MM.1S (cell line): ENCODE results near the gene DSTN.

Experiments used
- DNase-seq: peaks from one replicate; pipeline ENCODE4 v3.0.0-alpha.2; 2015
- H2AFZ ChIP-seq: fragments of 300-600 bp; sonication (generic); 2 replicates; pipeline ENCODE4 v1.6.0; 2016; ENCODE audit warnings: antibody characterized with exemption, low read length
- H3F3A ChIP-seq: fragments of 300-600 bp; sonication (generic); 2 replicates; pipeline ENCODE4 v1.6.1; 2016; ENCODE audit warnings: mild to moderate bottlenecking, antibody characterized with exemption, low read length, moderate library complexity, mixed read lengths; ENCODE audit not compliant: insufficient read depth
- H3K27ac ChIP-seq: fragments of 300-600 bp; sonication (generic); 2 replicates; pipeline ENCODE4 v1.5.1; 2016; ENCODE audit warnings: mild to moderate bottlenecking, low read length
- H3K27me3 ChIP-seq: fragments of 300-600 bp; sonication (generic); replicated peaks from 2 replicates; pipeline ENCODE4 v1.6.0; 2016; ENCODE audit warnings: low read length; ENCODE audit not compliant: insufficient read depth
- H3K36me3 ChIP-seq: fragments of 300-600 bp; sonication (generic); replicated peaks from 2 replicates; pipeline ENCODE4 v1.6.1; 2016; ENCODE audit warnings: mild to moderate bottlenecking, low read length, mixed read lengths; ENCODE audit not compliant: insufficient read depth
- H3K4me1 ChIP-seq: fragments of 300-600 bp; sonication (generic); 2 replicates; pipeline ENCODE4 v1.6.1; 2016; ENCODE audit warnings: low read length, mixed read lengths
- H3K4me2 ChIP-seq: fragments of 300-600 bp; sonication (generic); 2 replicates; pipeline ENCODE4 v1.6.0; 2016; ENCODE audit warnings: low read depth, low read length
- H3K4me3 ChIP-seq: fragments of 300-600 bp; sonication (generic); 2 replicates; pipeline ENCODE4 v1.5.1; 2016; ENCODE audit warnings: low read length, mixed read lengths
- H3K79me2 ChIP-seq: fragments of 300-600 bp; sonication (generic); 2 replicates; pipeline ENCODE4 v1.6.1; 2016; ENCODE audit warnings: mixed run types, low read length, mixed read lengths
- H3K9ac ChIP-seq: fragments of 300-600 bp; sonication (generic); 2 replicates; pipeline ENCODE4 v1.6.1; 2016; ENCODE audit warnings: low read length, mixed read lengths
- H3K9me2 ChIP-seq: fragments of 300-600 bp; sonication (generic); replicated peaks from 2 replicates; pipeline ENCODE4 v1.6.1; 2016; ENCODE audit warnings: mild to moderate bottlenecking, low read length, mixed read lengths; ENCODE audit not compliant: insufficient read depth
- H3K9me3 ChIP-seq: fragments of 300-600 bp; sonication (generic); replicated peaks from 2 replicates; pipeline ENCODE4 v1.6.1; 2016; ENCODE audit warnings: mild to moderate bottlenecking, low read length, mixed read lengths; ENCODE audit not compliant: insufficient read depth
- H4K20me1 ChIP-seq: fragments of 300-600 bp; sonication (generic); 2 replicates; pipeline ENCODE4 v1.6.1; 2016; ENCODE audit warnings: mild to moderate bottlenecking, low read length, moderate library complexity, mixed read lengths; ENCODE audit not compliant: insufficient read depth
- CTCF ChIP-seq: fragments of 300-600 bp; sonication (generic); IDR thresholded peaks from 2 replicates; pipeline ENCODE4 v1.5.1; 2016; ENCODE audit warnings: antibody characterized with exemption, low read length, mixed read lengths
- EZH2 ChIP-seq: fragments of 300-600 bp; sonication (generic); optimal IDR thresholded peaks from 2 replicates; pipeline ENCODE3; 2017; ENCODE audit warnings: low read depth, mild to moderate bottlenecking, antibody characterized with exemption, low read length, mixed read lengths
- EZH2phosphoT487 ChIP-seq: fragments of 300-600 bp; sonication (generic); IDR thresholded peaks from 2 replicates; pipeline ENCODE4 v1.6.1; 2018; ENCODE audit warnings: antibody characterized with exemption, low read length

Gene DSTN

GRCh38 chr20:17636523-17637412, 66.9 kb downstream of the DSTN start:
- Histone ChIP-seq H3K9me2 (no peaks in the 10 kb centered on the region), H3F3A (no peaks in the 10 kb centered on the region), H3K4me3 (no peak overlapping the region), H3K4me1 (no peaks in the 10 kb centered on the region), H3K9me3 (no peaks in the 10 kb centered on the region), H3K36me3 (peaks cover 33% of the 10 kb centered on the region), H3K27ac (no peak overlapping the region), H2AFZ (no peak overlapping the region), H3K9ac (no peak overlapping the region), H4K20me1 (peaks cover 5% of the 10 kb centered on the region), H3K27me3 (no peaks in the 10 kb centered on the region), H3K4me2 (no peak overlapping the region), H3K79me2 (peaks cover 98% of the 10 kb centered on the region)
- TF ChIP-seq EZH2phosphoT487: no peak
- TF ChIP-seq EZH2: no peak
- no peak for TF ChIP-seq CTCF
- no peak for DNase-seq

GRCh38 chr20:17637413-17637780, 67.5 kb downstream of the DSTN start:
- Histone ChIP-seq H3K27me3 (no peaks in the 10 kb centered on the region), H4K20me1 (peaks cover 9% of the 10 kb centered on the region)

GRCh38 chr20:17637985-17638640, 68.2 kb downstream of the DSTN start:
- Histone ChIP-seq H4K20me1 (peaks cover 12% of the 10 kb centered on the region), H3K79me2 (peaks cover 98% of the 10 kb centered on the region), H3K27me3 (no peaks in the 10 kb centered on the region), H3K9ac (no peak overlapping the region), H3K36me3 (peaks cover 38% of the 10 kb centered on the region), H3K9me3 (no peaks in the 10 kb centered on the region), H3K4me3 (no peak overlapping the region), H3K4me2 (no peak overlapping the region), H3K9me2 (no peaks in the 10 kb centered on the region), H2AFZ (no peak overlapping the region), H3F3A (no peaks in the 10 kb centered on the region), H3K4me1 (no peaks in the 10 kb centered on the region), H3K27ac (no peak overlapping the region)
- no peak for TF ChIP-seq CTCF
- DNase-seq: no peak

More at GRCh38 chr20:17637413-17637780, 67.5 kb downstream of the DSTN start:
- Histone ChIP-seq H3K27ac (no peak overlapping the region), H3F3A (no peaks in the 10 kb centered on the region), H3K4me1 (no peaks in the 10 kb centered on the region), H3K79me2 (peaks cover 98% of the 10 kb centered on the region), H3K9me2 (no peaks in the 10 kb centered on the region), H3K4me3 (no peak overlapping the region), H2AFZ (no peak overlapping the region), H3K4me2 (no peak overlapping the region), H3K9me3 (no peaks in the 10 kb centered on the region), H3K36me3 (peaks cover 34% of the 10 kb centered on the region), H3K9ac (no peak overlapping the region)
- DNase-seq: no peak
- TF ChIP-seq EZH2 (no peak), EZH2phosphoT487 (no peak), CTCF (no peak)
